GM12878 (cell line): ENCODE measurements around the gene JAG1. TPM values are rescaled to one million over a fixed set of nuclear protein-coding genes. Genes with fewer than 3 reads are reported as not detected.
"Not testable (repeated sequence)": the region's sequence is repeated elsewhere in the genome, so short reads cannot be mapped to it uniquely, and the experiment has no call there.

ENCODE experiments used
- ATAC-seq: fragments of 200-7000 bp; cut with Tn5 transposase; 3 replicates; pipeline ENCODE4 v1.9.1; 2020; ENCODE audit warnings: mild to moderate bottlenecking, moderate library complexity
- BruUV-seq: library from RNA; stranded (reverse); fragments of 400-500 nt; replicated peaks from 2 replicates; lab custom pipeline; 2021; lab: Mats Ljungman, UMichigan
- CTCF ChIA-PET: fragments of 300-600 bp; sonication (Branson Sonifier 250); formaldehyde crosslinking; extraction: SDS; loops from one replicate; lab custom pipeline; 2021; ENCODE audit warnings: inconsistent platforms; lab: Yijun Ruan, JAX
- POLR2A ChIA-PET: fragments of 350-600 bp; formaldehyde crosslinking; extraction: SDS; loops from one replicate; lab custom pipeline; 2021; ENCODE audit warnings: inconsistent platforms; lab: Charles Lee
- RAD21 ChIA-PET: fragments of 300-600 bp; sonication (Branson Sonifier 250); formaldehyde crosslinking; loops from one replicate; lab custom pipeline; 2023; ENCODE audit warnings: antibody characterized with exemption; ENCODE audit not compliant: unreplicated experiment; lab: Charles Lee
- SMC1A ChIA-PET: fragments of 300-600 bp; sonication (Branson Sonifier 250); formaldehyde crosslinking; loops from one replicate; lab custom pipeline; 2023; ENCODE audit not compliant: unreplicated experiment, uncharacterized antibody; lab: Charles Lee
- DNase-seq: peaks from one replicate; pipeline ENCODE4 v3.0.0-alpha.2; 2011; ENCODE audit warnings: low read depth, low spot score
- FAIRE-seq: peaks from 3 replicates; lab custom pipeline; 2011; peaks lifted over from hg19 to GRCh38; lab: Jason Lieb, UNC
- H2AFZ ChIP-seq: 2 replicates; pipeline ENCODE4 v1.6.0; 2011; ENCODE audit warnings: low read depth, low read length, control low read depth; ENCODE audit not compliant: control insufficient read depth
- H3K27ac ChIP-seq: 2 replicates; pipeline ENCODE4 v1.5.1; 2011; ENCODE audit warnings: control low read depth; ENCODE audit not compliant: control insufficient read depth, insufficient read depth
- H3K27me3 ChIP-seq, 2 experiments: replicated peaks in 1 of 2; 2 replicates each; pipeline versions ENCODE4 v1.6.0 to v1.6.1; 2011; ENCODE audit warnings: low read length in 1 of 2; ENCODE audit not compliant: control insufficient read depth in 2 of 2, insufficient read depth in 2 of 2
- H3K36me3 ChIP-seq, 2 experiments: 2 replicates each; pipeline ENCODE4 v1.5.1; 2011; ENCODE audit warnings: low read length in 1 of 2; ENCODE audit not compliant: control insufficient read depth in 2 of 2, insufficient read depth in 2 of 2
- H3K4me1 ChIP-seq: 2 replicates; pipeline ENCODE4 v1.6.1; 2011; ENCODE audit warnings: mild to moderate bottlenecking, low read length, moderate library complexity, mixed read lengths; ENCODE audit not compliant: control insufficient read depth, insufficient read depth
- H3K4me2 ChIP-seq: 2 replicates; pipeline ENCODE4 v1.6.0; 2011; ENCODE audit warnings: control low read depth; ENCODE audit not compliant: control insufficient read depth, insufficient read depth
- H3K4me3 ChIP-seq: fragments of 200-600 bp; sonication (generic); 2 replicates; pipeline ENCODE4 v1.5.1; 2016
- H3K79me2 ChIP-seq: 2 replicates; pipeline ENCODE4 v1.6.0; 2011; ENCODE audit warnings: low read length; ENCODE audit not compliant: control insufficient read depth, insufficient read depth
- H3K9ac ChIP-seq: 2 replicates; pipeline ENCODE4 v1.8.0; 2011; ENCODE audit warnings: low read length, control low read depth, mixed read lengths; ENCODE audit not compliant: control insufficient read depth, insufficient read depth
- H3K9me3 ChIP-seq: replicated peaks from 3 replicates; pipeline ENCODE4 v1.5.1; 2011; ENCODE audit warnings: mild to moderate bottlenecking, low read length; ENCODE audit not compliant: control insufficient read depth, insufficient read depth
- H4K20me1 ChIP-seq: 2 replicates; pipeline ENCODE4 v1.6.0; 2011; ENCODE audit not compliant: control insufficient read depth, insufficient read depth
- CHD1 ChIP-seq: IDR thresholded peaks from 2 replicates; pipeline ENCODE4 v1.6.1; 2012; ENCODE audit warnings: low read depth, low read length, improper control_type of control experiment
- NBN ChIP-seq: fragments of 450-650 bp; IDR thresholded peaks from 2 replicates; pipeline ENCODE4 v1.6.1; 2016
- PAX5 ChIP-seq: IDR thresholded peaks from 2 replicates; pipeline ENCODE4 v1.6.1; 2011; ENCODE audit warnings: low read depth, low read length, borderline replicate concordance
- POU2F2 ChIP-seq: IDR thresholded peaks from 3 replicates; pipeline ENCODE4 v1.6.1; 2011; ENCODE audit warnings: low read depth, mild to moderate bottlenecking, low read length, borderline replicate concordance
- SMAD1 ChIP-seq: fragments of 450-650 bp; IDR thresholded peaks from 2 replicates; pipeline ENCODE4 v1.6.1; 2018; ENCODE audit warnings: mild to moderate bottlenecking, low read depth; ENCODE audit not compliant: partially characterized antibody
- ZNF24 ChIP-seq: fragments of 450-650 bp; IDR thresholded peaks from 2 replicates; pipeline ENCODE4 v1.6.1; 2017; ENCODE audit warnings: antibody characterized with exemption, mild to moderate bottlenecking
- WGBS: methylation state at CpG from one replicate; pipeline ENCODE4 v1.1.6; 2016; ENCODE audit warnings: low lambda C conversion rate; ENCODE audit not compliant: insufficient replicate concordance, insufficient coverage; ENCODE audit errors: missing lambda C conversion rate; 5-methylcytosine and 5-hydroxymethylcytosine counted together
- in situ Hi-C: fragments of 300-500 bp; cut with MboI; formaldehyde crosslinking; loops from 9 replicates; pipeline ENCODE4 v1.14.3; 2018; ENCODE audit warnings: mixed read lengths
- intact Hi-C: fragments of 100-400 bp; cut with micrococcal nuclease; formaldehyde crosslinking; loops from one replicate; pipeline ENCODE4 v1.14.2; 2022; ENCODE audit not compliant: unreplicated experiment
- microRNA-seq: library from miRNA; unstranded; fragments of <30 nt; microRNA quantifications from one replicate; pipeline ENCODE4, GENCODE V29; 2018
- polyA plus RNA-seq, 11 experiments: library from polyadenylated mRNA; depleted of rRNA in 4 of 11; unstranded in 6 of 11; stranded (reverse) in 5 of 11; fragments of >200 nt; fragmentation: Nextera tagmentation in 4 of 11; fragmentation: Illumina TruSeq in 1 of 11; extraction: Ambion mirVana in 4 of 11; extraction: Trizol in 1 of 11; gene quantifications; 1 replicate in 1 of 11; 2 replicates in 10 of 11; pipeline versions ENCODE4 v1.2.1 to v1.2.3, GENCODE V29; 2011 to 2016; ENCODE audit warnings: inconsistent platforms in 2 of 11, missing spikeins in 2 of 11, low read depth in 1 of 11
- small RNA-seq: library from RNA; depleted of rRNA; stranded (forward); fragments of <200 nt; gene quantifications from one replicate; pipeline ENCODE3, GENCODE V24; 2014
- total RNA-seq, 4 experiments: library from RNA; depleted of rRNA in 3 of 4; stranded (reverse); fragments of >200 nt in 3 of 4; fragmentation: Illumina TruSeq in 1 of 4; extraction: Trizol in 1 of 4; gene quantifications; 2 replicates each; pipeline versions ENCODE4 v1.2.1 to v1.2.3, GENCODE V29; 2013 to 2021

Gene JAG1
- total and polyA plus RNA-seq, 10 of the 15 experiments (the other 5 are each of a cell fraction or from before 2014, with no cell fraction given), result 0.66 to 6.9 (median 1.8) TPM

- H3K27me3 ChIP-seq, result no peaks in the 10 kb centered on the region
- no peaks in the 10 kb centered on the region for H3K79me2 ChIP-seq
- in situ Hi-C loops (no loop called here), intact Hi-C loops (no loop called here)
- no peaks in the 10 kb centered on the region for H3K36me3 ChIP-seq
- no TSS peak for BruUV-seq
- POLR2A ChIA-PET, result no interaction called here
- H2AFZ ChIP-seq, result no peak overlapping the region
- 92% methylated on average over 1 of the region's 1 CpG for WGBS
- SMC1A ChIA-PET, result interaction anchor here (1.5 kb wide), 1 partner anchor 9 kb away, joined by 4 read pairs; no protein-coding TSS in a partner anchor
- no peaks in the 10 kb centered on the region for H3K4me1 ChIP-seq
- FAIRE-seq, result no peak
- RAD21 ChIA-PET, result no interaction called here
- no peak overlapping the region for H3K4me3 ChIP-seq
- no peak for DNase-seq
- TF ChIP-seq POU2F2 (no peak), ZNF24 (no peak), CHD1 (no peak), SMAD1 (no peak), NBN (no peak), PAX5 (no peak)
- no peak overlapping the region for H3K9ac ChIP-seq
- H4K20me1 ChIP-seq, result no peaks in the 10 kb centered on the region
- no peaks in the 10 kb centered on the region for H3K9me3 ChIP-seq
- ATAC-seq, result no peak
- CTCF ChIA-PET, result interaction anchor here (0.9 to 1.2 kb wide), 2 partner anchors 12 to 18 kb away, joined by 3 read pairs; no protein-coding TSS in a partner anchor
- no peak overlapping the region for H3K27ac ChIP-seq
- H3K4me2 ChIP-seq, result no peak overlapping the region
Observed at GRCh38 chr20:10590950-10591671, 82.7 kb downstream of the JAG1 start.

GRCh38 chr20:10590446-10590845 is 83.4 kb downstream of the JAG1 start:
- H3K36me3 ChIP-seq, H3K27ac ChIP-seq, intact Hi-C loops, DNase-seq, POLR2A ChIA-PET, H3K4me3 ChIP-seq, BruUV-seq, FAIRE-seq, H3K27me3 ChIP-seq, in situ Hi-C loops, H3K9ac ChIP-seq, RAD21 ChIA-PET, H3K9me3 ChIP-seq, H2AFZ ChIP-seq, ATAC-seq, H3K4me2 ChIP-seq, H4K20me1 ChIP-seq, H3K79me2 ChIP-seq, H3K4me1 ChIP-seq: not testable (repeated sequence)
- WGBS, result 96% methylated on average over 10 of the region's 10 CpGs
- ChIA-PET CTCF (interaction anchor here (0.9 kb wide), 1 partner anchor 12 kb away, joined by 3 read pairs; no protein-coding TSS in a partner anchor), SMC1A (interaction anchor here (1.5 kb wide), 1 partner anchor 8 kb away, joined by 4 read pairs; no protein-coding TSS in a partner anchor)

Small RNA genes lying within 50 kb of the gene (microRNA-seq; reads per million reads assigned to microRNA genes)
- gene MIR6870, result not detected

Small RNA genes lying within 50 kb of the gene (small RNA-seq; reads per million reads assigned to genes)
- gene MIR6870, result not detected

Other genes starting within 250 kb of the JAG1 start
- gene MKKS, start 239.8 kb downstream of the JAG1 start, total RNA-seq (2014; rRNA removed), result 4.3 and 5.6 TPM in 2 replicates
- gene MKKS, start 239.8 kb downstream of the JAG1 start, total RNA-seq (2014; rRNA removed; fragmentation: Illumina TruSeq; extraction: Trizol), result 6.5 and 7.0 TPM in 2 replicates
- 7.5 and 7.7 TPM in 2 replicates for gene MKKS, start 239.8 kb downstream of the JAG1 start, total RNA-seq (2021)
- gene MKKS, start 239.8 kb downstream of the JAG1 start, polyA plus RNA-seq (2011; rRNA removed), result 17.9 and 21.7 TPM in 2 replicates
- 9.8 and 14.8 TPM in 2 replicates for gene MKKS, start 239.8 kb downstream of the JAG1 start, polyA plus RNA-seq (2014; fragmentation: Illumina TruSeq; extraction: Trizol)
- 1 to 10 TPM; 4.8 to 5.9 TPM for gene MKKS, start 239.8 kb downstream of the JAG1 start, polyA plus RNA-seq (2014; fragmentation: Nextera tagmentation; extraction: Ambion mirVana)
- 6.5 and 7.7 TPM in 2 replicates for gene MKKS, start 239.8 kb downstream of the JAG1 start, polyA plus RNA-seq (2014; rRNA removed)
- gene MKKS, start 239.8 kb downstream of the JAG1 start, polyA plus RNA-seq (2016; fragmentation: Nextera tagmentation; extraction: Ambion mirVana), result 10 to 100 TPM; 14.0 to 14.9 TPM
- 5.7 and 6.4 TPM in 2 replicates for gene SLX4IP, start 238.7 kb downstream of the JAG1 start, total RNA-seq (2014; rRNA removed)
- gene SLX4IP, start 238.7 kb downstream of the JAG1 start, total RNA-seq (2014; rRNA removed; fragmentation: Illumina TruSeq; extraction: Trizol), result 6.9 and 7.1 TPM in 2 replicates
- gene SLX4IP, start 238.7 kb downstream of the JAG1 start, total RNA-seq (2021), result 5.9 and 6.4 TPM in 2 replicates
- gene SLX4IP, start 238.7 kb downstream of the JAG1 start, polyA plus RNA-seq (2011; rRNA removed), result 6.7 and 8.6 TPM in 2 replicates
- gene SLX4IP, start 238.7 kb downstream of the JAG1 start, polyA plus RNA-seq (2014; fragmentation: Illumina TruSeq; extraction: Trizol), result 3.6 and 6.3 TPM in 2 replicates
- 1 to 10 TPM; 3.0 to 8.0 TPM for gene SLX4IP, start 238.7 kb downstream of the JAG1 start, polyA plus RNA-seq (2014; fragmentation: Nextera tagmentation; extraction: Ambion mirVana)
- 2.2 TPM in 2 replicates for gene SLX4IP, start 238.7 kb downstream of the JAG1 start, polyA plus RNA-seq (2014; rRNA removed)
- gene SLX4IP, start 238.7 kb downstream of the JAG1 start, polyA plus RNA-seq (2016; fragmentation: Nextera tagmentation; extraction: Ambion mirVana), result 10 to 100 TPM; 10.1 to 11.0 TPM